WTC11 (cell line): ENCODE measurements around the gene AMD1. TPM values are rescaled to one million over a fixed set of nuclear protein-coding genes. Genes with fewer than 3 reads are reported as not detected.

Experiments
- ATAC-seq: fragments of 200-7000 bp; cut with Tn5 transposase; 2 replicates; pipeline ENCODE4 v1.10.0; 2021; ENCODE audit warnings: mild to moderate bottlenecking, moderate library complexity
- CTCF ChIA-PET: fragments of 300-600 bp; sonication (Branson Sonifier 250); formaldehyde crosslinking; loops from one replicate; lab custom pipeline; 2021; ENCODE audit warnings: antibody characterized with exemption; lab: Charles Lee
- POLR2A ChIA-PET: fragments of 350-600 bp; sonication (Branson Sonifier 250); formaldehyde crosslinking; loops from one replicate; lab custom pipeline; 2021; ENCODE audit warnings: antibody characterized with exemption; lab: Charles Lee
- DNase-seq: peaks from one replicate; pipeline ENCODE4 v3.0.0; 2021; ENCODE audit warnings: low spot score
- H3K27ac Mint-ChIP-seq: 2 replicates; pipeline ENCODE4 v1.8.0; 2021; ENCODE audit warnings: mixed read lengths
- H3K27me3 Mint-ChIP-seq: 2 replicates; pipeline ENCODE4 v1.8.0; 2021; ENCODE audit warnings: low read depth, mild to moderate bottlenecking, moderate library complexity, mixed read lengths
- H3K36me3 Mint-ChIP-seq: 2 replicates; pipeline ENCODE4 v1.8.0; 2021; ENCODE audit warnings: mixed read lengths
- H3K4me1 Mint-ChIP-seq: 2 replicates; pipeline ENCODE4 v1.8.0; 2022; ENCODE audit warnings: mixed read lengths
- H3K4me3 Mint-ChIP-seq: 2 replicates; pipeline ENCODE4 v1.8.0; 2021; ENCODE audit warnings: mild to moderate bottlenecking, moderate library complexity, mixed read lengths
- H3K9me3 Mint-ChIP-seq: 2 replicates; pipeline ENCODE4 v1.8.0; 2021; ENCODE audit warnings: mixed read lengths
- CDX4 ChIP-seq: fragments of 250-450 bp; sonication (Bioruptor Pico); IDR thresholded peaks from 2 replicates; pipeline ENCODE4 v1.9.0; 2021; ENCODE audit warnings: moderate library complexity, mild to moderate bottlenecking, inconsistent platforms, borderline replicate concordance
- ESRRA ChIP-seq: sonication (generic); formaldehyde crosslinking; IDR thresholded peaks from 2 replicates; pipeline ENCODE4 v1.8.1; 2022; ENCODE audit warnings: mild to moderate bottlenecking, missing genetic modification reagents, borderline replicate concordance
- ETV6 ChIP-seq: sonication (generic); formaldehyde crosslinking; IDR thresholded peaks from 2 replicates; pipeline ENCODE4 v1.8.1; 2022; ENCODE audit warnings: mild to moderate bottlenecking, missing genetic modification reagents
- HMGA2 ChIP-seq: fragments of 250-450 bp; sonication (Bioruptor Pico); IDR thresholded peaks from 2 replicates; pipeline ENCODE4 v1.4.0; 2021; ENCODE audit warnings: mild to moderate bottlenecking, moderate library complexity
- IRF2 ChIP-seq: sonication (generic); formaldehyde crosslinking; IDR thresholded peaks from 2 replicates; pipeline ENCODE4 v1.8.0; 2022; ENCODE audit warnings: low read depth, missing genetic modification reagents, borderline replicate concordance
- MXD4 ChIP-seq: fragments of 250-450 bp; sonication (Bioruptor Pico); IDR thresholded peaks from 2 replicates; pipeline ENCODE4 v1.8.0; 2021; ENCODE audit warnings: mild to moderate bottlenecking, moderate library complexity, borderline replicate concordance
- NR2C2 ChIP-seq: sonication (generic); formaldehyde crosslinking; IDR thresholded peaks from 2 replicates; pipeline ENCODE4 v1.8.0; 2022; ENCODE audit warnings: mild to moderate bottlenecking, missing genetic modification reagents
- RORB ChIP-seq: fragments of 250-450 bp; sonication (Bioruptor Pico); IDR thresholded peaks from 2 replicates; pipeline ENCODE4 v1.9.0; 2021; ENCODE audit warnings: mild to moderate bottlenecking
- SMAD3 ChIP-seq: sonication (generic); formaldehyde crosslinking; IDR thresholded peaks from 2 replicates; pipeline ENCODE4 v1.8.0; 2022; ENCODE audit warnings: missing genetic modification reagents, mild to moderate bottlenecking, borderline replicate concordance
- USF2 ChIP-seq: sonication (generic); formaldehyde crosslinking; IDR thresholded peaks from 2 replicates; pipeline ENCODE4 v1.8.1; 2023; ENCODE audit warnings: mild to moderate bottlenecking, missing genetic modification reagents, moderate library complexity
- ZNF121 ChIP-seq: sonication (generic); formaldehyde crosslinking; IDR thresholded peaks from 2 replicates; pipeline ENCODE4 v1.8.0; 2023; ENCODE audit warnings: missing genetic modification reagents
- ZNF317 ChIP-seq: sonication (generic); formaldehyde crosslinking; IDR thresholded peaks from 2 replicates; pipeline ENCODE4 v1.8.1; 2023; ENCODE audit warnings: low read depth, mild to moderate bottlenecking, moderate library complexity, missing genetic modification reagents, borderline replicate concordance
- ZNF396 ChIP-seq: fragments of 250-450 bp; sonication (Bioruptor Pico); IDR thresholded peaks from 2 replicates; pipeline ENCODE4 v1.8.0; 2021; ENCODE audit warnings: mild to moderate bottlenecking, moderate library complexity, borderline replicate concordance
- ZNF416 ChIP-seq: fragments of 250-450 bp; sonication (Bioruptor Pico); IDR thresholded peaks from 2 replicates; pipeline ENCODE4 v1.9.0; 2021; ENCODE audit warnings: mild to moderate bottlenecking, inconsistent platforms
- total RNA-seq: library from RNA; stranded (reverse); gene quantifications from 3 replicates; pipeline ENCODE4 v1.2.3, GENCODE V29; 2021
- TF ChIP-seq, protein P1 (sequence below): fragments of 250-450 bp; sonication (Bioruptor Pico); IDR thresholded peaks from 2 replicates; pipeline ENCODE4 v2.1.2; 2022; ENCODE audit warnings: mild to moderate bottlenecking, moderate library complexity
- TF ChIP-seq, protein P2 (sequence below): fragments of 200-600 bp; IDR thresholded peaks from 2 replicates; pipeline ENCODE4 v1.8.0; 2022; ENCODE audit warnings: antibody characterized with exemption
- TF ChIP-seq, protein P3 (sequence below): sonication (generic); formaldehyde crosslinking; IDR thresholded peaks from 2 replicates; pipeline ENCODE4 v1.8.0; 2022; ENCODE audit warnings: mild to moderate bottlenecking, missing genetic modification reagents

The AMD1 gene
- total RNA-seq, 1 experiment from 2014 or later = 122 TPM

DNA sequence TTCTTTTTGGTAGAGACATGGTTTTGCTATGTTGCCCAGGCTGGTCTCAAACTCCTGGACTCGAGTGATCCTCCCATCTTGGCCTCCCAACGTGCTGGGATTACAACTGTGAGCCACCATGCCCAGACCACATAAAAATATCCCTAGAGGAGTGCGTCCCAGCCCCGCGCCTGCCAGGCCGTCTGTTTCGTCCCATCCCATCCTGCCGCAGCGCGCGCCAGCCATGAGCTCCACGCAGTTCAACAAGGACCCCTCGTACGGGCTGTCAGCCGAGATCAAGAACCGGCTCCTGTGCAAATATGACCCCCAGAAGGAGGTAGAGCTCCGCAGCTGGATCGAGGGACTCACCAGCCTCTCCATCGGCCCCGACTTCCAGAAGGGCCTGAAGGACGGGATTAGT lies 16.6 kb upstream of the AMD1 start (continued):
- TF ChIP-seq NR2C2 (no peak), ESRRA (no peak), CDX4 (CRISPR knock-in tag) (no peak), ZNF317 (CRISPR knock-in tag) (no peak), MXD4 (no peak), USF2 (CRISPR knock-in tag) (no peak)
- TF ChIP-seq, all 79 proteins: peak for 0

DNA sequence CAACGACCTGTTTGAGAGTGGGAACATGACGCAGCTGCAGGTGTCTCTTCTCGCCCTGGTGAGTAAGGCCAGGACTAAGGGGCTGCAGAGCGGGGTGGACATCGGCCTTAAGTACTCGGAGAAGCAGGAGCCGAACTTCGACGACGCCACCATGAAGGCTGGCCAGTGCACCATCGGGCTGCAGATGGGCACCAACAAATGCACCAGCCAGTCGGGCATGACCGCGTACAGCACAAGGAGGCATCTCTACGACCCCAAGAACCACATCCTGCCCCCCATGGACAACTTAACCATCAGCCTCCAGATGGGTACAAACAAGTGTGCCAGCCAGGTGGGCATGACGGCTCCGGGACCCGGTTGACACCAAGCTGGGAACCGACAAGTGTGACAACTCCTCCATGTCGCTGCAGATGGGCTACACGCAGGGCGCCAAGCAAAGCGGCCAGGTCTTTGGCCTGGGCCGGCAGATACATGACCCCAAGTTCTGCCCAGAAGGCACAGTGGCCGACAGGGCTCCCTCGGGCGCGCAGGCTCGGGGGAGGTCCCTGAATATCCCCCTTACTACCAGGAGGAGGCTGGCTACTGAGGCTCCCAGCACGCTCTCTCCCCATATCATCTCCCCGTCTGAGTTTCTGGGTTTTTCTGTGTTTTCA lies 15.9 kb upstream of the AMD1 start:
- ChIA-PET CTCF (no interaction called here), POLR2A (interaction anchor here (0.8 kb wide), 1 partner anchor 43 kb away, joined by 4 read pairs; the partner anchor contains the start of gene CDK19)
- DNase-seq = no peak
- Mint-ChIP-seq H3K36me3 (no peaks in the 10 kb centered on the region), H3K27me3 (no peaks in the 10 kb centered on the region), H3K4me1 (no peaks in the 10 kb centered on the region), H3K9me3 (no peaks in the 10 kb centered on the region), H3K27ac (no peak overlapping the region; the same call in 1 of the 2 replicates), H3K4me3 (no peak overlapping the region)
- no peak for TF ChIP-seq RORB (CRISPR knock-in tag)
- TF ChIP-seq, protein P1, sequence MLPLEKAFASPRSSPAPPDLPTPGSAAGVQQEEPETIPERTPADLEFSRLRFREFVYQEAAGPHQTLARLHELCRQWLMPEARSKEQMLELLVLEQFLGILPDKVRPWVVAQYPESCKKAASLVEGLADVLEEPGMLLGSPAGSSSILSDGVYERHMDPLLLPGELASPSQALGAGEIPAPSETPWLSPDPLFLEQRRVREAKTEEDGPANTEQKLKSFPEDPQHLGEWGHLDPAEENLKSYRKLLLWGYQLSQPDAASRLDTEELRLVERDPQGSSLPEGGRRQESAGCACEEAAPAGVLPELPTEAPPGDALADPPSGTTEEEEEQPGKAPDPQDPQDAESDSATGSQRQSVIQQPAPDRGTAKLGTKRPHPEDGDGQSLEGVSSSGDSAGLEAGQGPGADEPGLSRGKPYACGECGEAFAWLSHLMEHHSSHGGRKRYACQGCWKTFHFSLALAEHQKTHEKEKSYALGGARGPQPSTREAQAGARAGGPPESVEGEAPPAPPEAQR (CRISPR knock-in tag) = no peak
- ATAC-seq = no peak; the same call in 1 of the 2 replicates

DNA sequence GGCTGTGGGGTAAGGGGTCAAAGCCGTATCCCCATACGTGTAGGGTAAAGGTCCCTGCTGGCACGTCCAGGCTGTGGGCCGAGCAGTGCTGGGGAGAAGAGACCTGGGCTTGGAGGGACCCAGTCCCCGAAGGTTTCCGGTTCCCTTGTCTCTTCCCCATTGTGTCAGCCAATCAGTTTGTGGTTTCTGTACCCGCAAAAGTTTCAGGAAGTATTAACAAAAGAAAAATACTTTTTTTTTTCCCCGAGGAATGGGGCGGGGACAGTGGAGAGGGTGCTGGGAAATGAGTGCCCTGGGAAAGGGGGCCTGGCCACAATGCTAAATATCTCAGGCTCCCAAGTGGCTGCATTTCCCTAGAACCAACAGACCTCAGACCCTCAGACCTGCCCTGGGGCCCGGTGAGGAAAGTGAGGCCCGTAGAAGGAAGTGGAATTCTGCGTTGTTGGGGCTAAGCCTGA lies 15.2 kb upstream of the AMD1 start:
- CTCF ChIA-PET = no interaction called here
- peak; percentile 51 for ATAC-seq
- no peak for TF ChIP-seq ETV6 (CRISPR knock-in tag)
- TF ChIP-seq, protein P2, sequence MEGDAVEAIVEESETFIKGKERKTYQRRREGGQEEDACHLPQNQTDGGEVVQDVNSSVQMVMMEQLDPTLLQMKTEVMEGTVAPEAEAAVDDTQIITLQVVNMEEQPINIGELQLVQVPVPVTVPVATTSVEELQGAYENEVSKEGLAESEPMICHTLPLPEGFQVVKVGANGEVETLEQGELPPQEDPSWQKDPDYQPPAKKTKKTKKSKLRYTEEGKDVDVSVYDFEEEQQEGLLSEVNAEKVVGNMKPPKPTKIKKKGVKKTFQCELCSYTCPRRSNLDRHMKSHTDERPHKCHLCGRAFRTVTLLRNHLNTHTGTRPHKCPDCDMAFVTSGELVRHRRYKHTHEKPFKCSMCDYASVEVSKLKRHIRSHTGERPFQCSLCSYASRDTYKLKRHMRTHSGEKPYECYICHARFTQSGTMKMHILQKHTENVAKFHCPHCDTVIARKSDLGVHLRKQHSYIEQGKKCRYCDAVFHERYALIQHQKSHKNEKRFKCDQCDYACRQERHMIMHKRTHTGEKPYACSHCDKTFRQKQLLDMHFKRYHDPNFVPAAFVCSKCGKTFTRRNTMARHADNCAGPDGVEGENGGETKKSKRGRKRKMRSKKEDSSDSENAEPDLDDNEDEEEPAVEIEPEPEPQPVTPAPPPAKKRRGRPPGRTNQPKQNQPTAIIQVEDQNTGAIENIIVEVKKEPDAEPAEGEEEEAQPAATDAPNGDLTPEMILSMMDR = no peak
- TF ChIP-seq CDX4 (CRISPR knock-in tag) = no peak
- no peak for TF ChIP-seq ZNF317 (CRISPR knock-in tag)
- TF ChIP-seq ZNF396 (CRISPR knock-in tag) = no peak
- TF ChIP-seq MXD4 = no peak
- TF ChIP-seq, protein P3, sequence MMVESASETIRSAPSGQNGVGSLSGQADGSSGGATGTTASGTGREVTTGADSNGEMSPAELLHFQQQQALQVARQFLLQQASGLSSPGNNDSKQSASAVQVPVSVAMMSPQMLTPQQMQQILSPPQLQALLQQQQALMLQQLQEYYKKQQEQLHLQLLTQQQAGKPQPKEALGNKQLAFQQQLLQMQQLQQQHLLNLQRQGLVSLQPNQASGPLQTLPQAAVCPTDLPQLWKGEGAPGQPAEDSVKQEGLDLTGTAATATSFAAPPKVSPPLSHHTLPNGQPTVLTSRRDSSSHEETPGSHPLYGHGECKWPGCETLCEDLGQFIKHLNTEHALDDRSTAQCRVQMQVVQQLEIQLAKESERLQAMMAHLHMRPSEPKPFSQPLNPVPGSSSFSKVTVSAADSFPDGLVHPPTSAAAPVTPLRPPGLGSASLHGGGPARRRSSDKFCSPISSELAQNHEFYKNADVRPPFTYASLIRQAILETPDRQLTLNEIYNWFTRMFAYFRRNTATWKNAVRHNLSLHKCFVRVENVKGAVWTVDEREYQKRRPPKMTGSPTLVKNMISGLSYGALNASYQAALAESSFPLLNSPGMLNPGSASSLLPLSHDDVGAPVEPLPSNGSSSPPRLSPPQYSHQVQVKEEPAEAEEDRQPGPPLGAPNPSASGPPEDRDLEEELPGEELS (CRISPR knock-in tag) = no peak
- TF ChIP-seq ESRRA = no peak
- no peak for TF ChIP-seq ZNF121
- no peak for TF ChIP-seq SMAD3 (CRISPR knock-in tag)
- no peak for TF ChIP-seq HMGA2 (CRISPR knock-in tag)
- no peak for TF ChIP-seq ZNF416
- TF ChIP-seq IRF2 = no peak
- Mint-ChIP-seq H3K27me3 (no peaks in the 10 kb centered on the region), H3K9me3 (no peaks in the 10 kb centered on the region), H3K36me3 (no peaks in the 10 kb centered on the region), H3K27ac (peak overlapping the region; percentile 64; the same call in 1 of the 2 replicates), H3K4me3 (no peak overlapping the region), H3K4me1 (no peaks in the 10 kb centered on the region)
- POLR2A ChIA-PET = no interaction called here
- DNase-seq = no peak
